Measurements from ENCODE around the gene RPS16.
"Not testable (repeated sequence)": the region's sequence is repeated elsewhere in the genome, so short reads cannot be mapped to it uniquely, and the experiment has no call there.

RPS16 gene

GRCh38 chr19:39435499-39436349 is at the start of gene RPS16:
Gene RPS16, minus strand, starts transcription at chr19:39435949. Its CDS starts 54 bp downstream, at chr19:39435895.
- peak; percentile 100 for DNase-seq (ENCODE audit: low read depth)

- DNase-seq (ENCODE audit: low read depth), result no peak
Measured at GRCh38 chr19:39483141-39483540, 47.4 kb upstream of the RPS16 start.

- no peak for DNase-seq (ENCODE audit: low read depth)
Measured at GRCh38 chr19:39481676-39482075, 45.9 kb upstream of the RPS16 start.

- DNase-seq (ENCODE audit: low read depth), result no peak
Measured at GRCh38 chr19:39481229-39481545, 45.4 kb upstream of the RPS16 start.

GRCh38 chr19:39480337-39481228 is 44.8 kb upstream of the RPS16 start, which contains the start of gene TIMM50:
Gene TIMM50, plus strand, starts transcription at chr19:39480838. Its CDS starts 16 bp downstream, at chr19:39480854.
- peak; percentile 99 for DNase-seq (ENCODE audit: low read depth)

GRCh38 chr19:39479916-39480315 is 44.2 kb upstream of the RPS16 start:
- no peak for DNase-seq (ENCODE audit: low read depth)

- DNase-seq (ENCODE audit: low read depth), result not testable (repeated sequence)
Measured at GRCh38 chr19:39479319-39479801, 43.6 kb upstream of the RPS16 start.

- no peak for DNase-seq (ENCODE audit: low read depth)
Measured at GRCh38 chr19:39475748-39476147, 40.0 kb upstream of the RPS16 start.

- DNase-seq (ENCODE audit: low read depth), result peak; percentile 61
Measured at GRCh38 chr19:39474139-39474620, 38.4 kb upstream of the RPS16 start.

GRCh38 chr19:39473443-39473960 is 37.8 kb upstream of the RPS16 start:
- DNase-seq (ENCODE audit: low read depth), result no peak

- DNase-seq (ENCODE audit: low read depth), result no peak
Measured at GRCh38 chr19:39472746-39473442, 37.1 kb upstream of the RPS16 start.

GRCh38 chr19:39471756-39472536 is 36.2 kb upstream of the RPS16 start:
- no peak for DNase-seq (ENCODE audit: low read depth)

GRCh38 chr19:39470724-39471339 is 35.1 kb upstream of the RPS16 start:
- no peak for DNase-seq (ENCODE audit: low read depth)

GRCh38 chr19:39469567-39469966 is 33.8 kb upstream of the RPS16 start:
- no peak for DNase-seq (ENCODE audit: low read depth)

GRCh38 chr19:39469036-39469435 is 33.3 kb upstream of the RPS16 start:
- DNase-seq (ENCODE audit: low read depth), result no peak

GRCh38 chr19:39467941-39468340 is 32.2 kb upstream of the RPS16 start:
- no peak for DNase-seq (ENCODE audit: low read depth)

- DNase-seq (ENCODE audit: low read depth), result no peak
Measured at GRCh38 chr19:39465956-39466747, 30.4 kb upstream of the RPS16 start.

- DNase-seq (ENCODE audit: low read depth), result no peak
Measured at GRCh38 chr19:39463403-39463802, 27.7 kb upstream of the RPS16 start.

- not testable (repeated sequence) for DNase-seq (ENCODE audit: low read depth)
Measured at GRCh38 chr19:39451257-39451656, 15.5 kb upstream of the RPS16 start.
